D721Med (cell line): ENCODE results near the gene MREG.

ENCODE experiments used
- DNase-seq: peaks from one replicate; pipeline ENCODE4 v3.0.0; 2011; ENCODE audit warnings: low spot score; ENCODE audit not compliant: insufficient read length
- FAIRE-seq: peaks from 2 replicates; lab custom pipeline; 2011; peaks lifted over from hg19 to GRCh38; lab: Jason Lieb, UNC
- CTCF ChIP-seq: IDR thresholded peaks from 2 replicates; pipeline ENCODE4 v1.5.1; 2012; ENCODE audit warnings: mild to moderate bottlenecking, control low read depth; ENCODE audit not compliant: insufficient read depth; ENCODE audit errors: missing control alignments

Gene MREG

GRCh38 chr2:215917953-215918620 is 95.3 kb downstream of the MREG start:
- no peak for FAIRE-seq
- no peak for TF ChIP-seq CTCF
- no peak for DNase-seq

DNA sequence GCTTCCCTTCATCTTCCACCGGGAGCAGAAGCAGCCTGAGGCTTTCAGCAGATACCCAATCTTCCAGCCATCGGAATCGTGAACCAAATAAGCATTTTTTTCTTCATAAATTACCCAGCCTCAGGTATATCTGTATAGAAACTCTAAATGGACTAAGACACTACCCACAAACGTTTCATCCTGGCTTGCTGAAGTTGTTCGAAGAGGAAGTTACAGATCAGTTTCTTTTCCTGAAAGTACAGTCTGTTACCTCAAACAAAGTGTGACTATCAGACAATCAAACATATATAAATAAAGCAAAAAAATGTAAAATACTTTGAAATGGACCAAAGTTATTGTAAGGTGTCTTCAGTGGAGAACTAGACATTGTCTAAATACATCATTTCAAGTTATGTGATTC is 97.9 kb downstream of the MREG start:
- FAIRE-seq (no peak), DNase-seq (no peak)

DNA sequence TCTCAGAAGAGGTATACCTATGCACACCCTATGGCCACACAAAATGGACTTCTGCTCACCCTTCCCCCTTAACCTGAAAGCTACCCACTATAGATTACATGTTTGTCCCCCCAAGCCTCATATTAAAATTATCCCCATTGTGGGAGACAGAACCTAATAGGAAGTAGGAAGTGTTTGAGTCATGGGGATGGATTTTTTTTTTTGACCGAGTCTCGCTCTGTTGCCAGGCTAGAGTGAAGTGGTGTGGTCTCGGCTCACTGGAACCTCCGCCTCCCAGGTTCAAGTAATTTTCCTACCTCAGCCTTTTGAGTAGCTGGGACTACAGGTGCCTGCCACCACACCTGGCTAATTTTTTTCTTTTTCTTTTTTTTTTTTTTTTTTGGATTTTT is 98.6 kb downstream of the MREG start:
- DNase-seq: no peak
- TF ChIP-seq CTCF: no peak
- no peak for FAIRE-seq

More for the DNA sequence above, 97.9 kb downstream of the MREG start:
- TF ChIP-seq CTCF: no peak

GRCh38 chr2:215914054-215914776 is 99.1 kb downstream of the MREG start:
- TF ChIP-seq CTCF: no peak
- DNase-seq (no peak), FAIRE-seq (no peak)

- TF ChIP-seq CTCF: no peak
- DNase-seq (no peak), FAIRE-seq (no peak)
Observed at GRCh38 chr2:215912299-215912842, 101.0 kb downstream of the MREG start.

DNA sequence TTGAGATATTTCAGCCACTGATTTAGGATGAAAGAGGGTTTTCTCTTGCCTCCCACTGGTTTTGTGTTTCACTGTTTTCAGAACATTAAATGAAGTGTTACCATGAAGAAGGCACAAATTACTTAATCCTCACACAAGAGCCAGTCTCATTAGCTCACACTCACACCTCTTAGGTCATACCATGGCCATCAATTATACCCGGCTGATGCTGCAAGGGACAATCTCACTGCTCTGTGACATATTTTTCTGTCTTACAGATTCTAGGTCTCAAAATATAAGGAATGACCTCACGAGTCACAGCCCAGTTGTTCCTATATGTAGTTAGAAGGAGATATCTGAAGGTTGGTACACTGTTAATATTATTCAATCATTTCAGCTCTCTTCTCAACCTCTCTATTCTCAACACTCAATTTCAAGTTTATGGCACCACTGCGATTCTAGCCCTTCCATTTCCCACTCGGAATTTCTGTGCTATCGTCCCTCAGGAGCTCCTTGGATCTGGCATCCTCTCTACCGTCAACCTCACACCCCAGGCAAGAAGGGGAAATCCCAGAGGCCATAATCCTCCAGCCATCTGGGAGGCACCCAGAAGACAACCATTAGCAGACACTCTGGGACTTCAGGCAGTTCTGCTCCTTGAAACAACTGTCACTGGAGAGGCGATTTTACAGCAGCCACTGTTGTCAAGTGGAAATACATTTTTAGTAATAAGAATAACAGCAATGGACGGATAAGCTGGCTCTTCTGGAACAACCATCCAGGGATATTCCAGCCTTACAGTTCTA is 101.9 kb downstream of the MREG start:
- no peak for FAIRE-seq
- TF ChIP-seq CTCF: no peak

More for the DNA sequence above, 101.9 kb downstream of the MREG start:
- no peak for DNase-seq
